Iris pigment epithelial cell (primary cell): ENCODE data around the gene TMEM271.
"Not testable (repeated sequence)": the region's sequence is repeated elsewhere in the genome, so short reads cannot be mapped to it uniquely, and the experiment has no call there.

Experiments
- DNase-seq: peaks from one replicate; pipeline ENCODE4 v3.0.0-alpha.2; 2011; ENCODE audit warnings: low read depth

Gene TMEM271

GRCh38 chr4:609400-610050 is 33.4 kb upstream of the TMEM271 start:
- peak; percentile 6 for DNase-seq

DNA sequence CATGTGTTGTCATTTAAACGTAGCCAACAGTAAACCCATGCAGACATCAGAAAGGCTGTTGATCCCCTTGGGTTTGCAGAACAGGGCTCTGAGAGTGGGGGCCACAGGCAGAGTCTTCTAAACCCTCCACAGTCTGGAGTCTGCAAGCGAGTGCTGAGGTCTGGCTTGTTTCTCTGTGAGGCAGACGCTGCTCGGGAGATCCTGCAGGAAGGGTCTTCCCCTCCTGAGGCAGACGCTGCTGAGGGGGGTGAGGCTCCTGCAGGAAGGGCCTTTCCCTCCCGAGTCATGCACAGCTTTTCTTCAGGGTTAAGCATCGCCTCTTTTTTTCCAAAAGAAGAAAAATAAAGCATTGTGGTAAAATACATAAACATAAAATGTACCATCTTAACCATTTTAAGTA is 32.1 kb upstream of the TMEM271 start:
- DNase-seq: no peak

GRCh38 chr4:605702-606425 is 29.8 kb upstream of the TMEM271 start:
- no peak for DNase-seq

GRCh38 chr4:604131-604530 is 28.0 kb upstream of the TMEM271 start:
- DNase-seq: no peak

DNA sequence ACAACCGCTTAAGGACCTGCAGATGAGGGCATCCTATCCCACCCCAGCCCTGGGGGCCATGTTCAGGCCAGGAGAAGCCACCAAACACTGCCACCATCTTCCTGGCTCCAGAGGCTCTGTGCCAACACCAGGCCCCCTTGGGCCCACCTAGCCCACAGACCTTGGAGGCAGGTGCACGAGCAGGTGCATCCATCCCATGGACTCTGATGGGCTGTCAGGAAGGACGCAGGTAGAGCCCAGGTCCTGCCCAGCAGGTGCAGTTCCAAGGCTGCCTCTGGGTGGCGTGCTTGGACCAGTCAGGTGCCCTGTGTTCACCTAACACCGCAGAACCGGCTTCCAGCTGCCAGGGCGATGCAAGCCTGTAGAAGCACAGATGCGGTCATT is 26.5 kb upstream of the TMEM271 start:
- DNase-seq: peak; percentile 11

- no peak for DNase-seq
Measured at GRCh38 chr4:601612-602558, 25.8 kb upstream of the TMEM271 start.

DNA sequence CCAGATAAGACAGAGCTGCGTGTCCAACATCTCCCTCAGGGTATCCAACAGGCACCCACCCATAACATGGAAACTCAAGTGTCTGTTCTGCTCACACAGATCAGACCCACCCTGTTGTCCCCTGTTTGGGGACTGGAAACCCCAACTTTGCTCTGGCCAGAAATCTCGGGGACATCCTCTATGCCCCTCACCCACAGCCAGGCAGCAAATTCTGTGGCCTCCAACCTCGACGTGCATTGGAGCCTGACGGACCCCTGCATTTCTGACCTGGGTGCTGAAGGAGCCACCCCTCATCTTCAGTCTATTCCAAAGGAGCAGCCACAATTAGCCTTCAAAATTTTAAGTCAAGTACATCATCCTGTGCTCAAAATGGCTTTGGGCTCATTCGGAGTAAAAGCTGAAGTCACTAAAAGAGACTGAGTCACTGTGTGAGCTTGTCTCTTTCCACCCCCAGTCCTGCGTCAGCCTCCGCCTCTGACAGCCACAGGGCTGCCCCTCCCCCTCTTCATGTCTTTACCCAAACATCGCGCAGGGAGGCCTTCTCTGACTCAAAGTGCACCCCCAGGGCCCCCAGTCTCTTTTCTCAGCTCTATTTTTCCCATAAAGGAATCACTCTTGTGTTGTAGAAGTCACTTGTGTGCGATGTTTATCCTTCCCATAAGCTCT is 24.9 kb upstream of the TMEM271 start:
- no peak for DNase-seq

DNA sequence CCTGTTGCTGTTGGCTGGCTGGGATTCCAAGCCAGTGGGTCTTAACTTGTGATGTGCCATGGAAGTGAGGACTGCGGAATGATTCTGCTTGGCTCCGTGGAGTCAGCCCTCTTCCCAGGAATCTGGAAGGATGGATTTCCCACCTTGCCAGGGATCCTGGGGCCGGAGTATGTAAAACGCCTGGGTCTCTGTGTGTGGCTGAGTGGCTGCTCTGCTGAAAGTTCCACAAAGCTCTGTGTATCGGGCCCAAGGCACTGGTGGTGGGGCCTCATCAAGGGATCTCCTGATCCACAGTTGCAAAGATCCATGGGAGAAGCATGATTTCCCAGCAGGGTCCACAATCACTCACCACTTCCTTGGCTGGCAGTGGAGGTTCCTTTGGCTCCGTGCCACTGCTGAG is 24.1 kb upstream of the TMEM271 start:
- DNase-seq: no peak

DNA sequence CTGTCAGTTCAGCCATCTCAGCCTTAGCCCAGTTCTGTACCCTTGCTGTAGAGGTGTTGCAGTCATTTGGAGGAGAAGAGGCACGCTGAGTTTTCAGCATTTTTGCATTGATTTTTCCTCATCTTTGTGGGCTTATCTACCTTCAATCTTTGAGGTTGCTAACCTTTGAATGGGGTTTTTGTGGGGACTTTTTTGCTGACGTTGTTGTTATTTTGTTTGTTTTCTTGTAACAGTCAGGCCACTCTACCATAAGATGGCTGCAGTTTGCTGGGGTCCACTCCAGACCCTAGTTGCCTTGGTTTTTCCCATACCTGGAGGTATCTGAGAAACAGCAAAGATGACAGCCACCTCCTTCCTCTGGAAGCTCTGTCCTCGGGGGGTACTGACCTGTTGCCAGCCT is 22.8 kb upstream of the TMEM271 start:
- no peak for DNase-seq

DNA sequence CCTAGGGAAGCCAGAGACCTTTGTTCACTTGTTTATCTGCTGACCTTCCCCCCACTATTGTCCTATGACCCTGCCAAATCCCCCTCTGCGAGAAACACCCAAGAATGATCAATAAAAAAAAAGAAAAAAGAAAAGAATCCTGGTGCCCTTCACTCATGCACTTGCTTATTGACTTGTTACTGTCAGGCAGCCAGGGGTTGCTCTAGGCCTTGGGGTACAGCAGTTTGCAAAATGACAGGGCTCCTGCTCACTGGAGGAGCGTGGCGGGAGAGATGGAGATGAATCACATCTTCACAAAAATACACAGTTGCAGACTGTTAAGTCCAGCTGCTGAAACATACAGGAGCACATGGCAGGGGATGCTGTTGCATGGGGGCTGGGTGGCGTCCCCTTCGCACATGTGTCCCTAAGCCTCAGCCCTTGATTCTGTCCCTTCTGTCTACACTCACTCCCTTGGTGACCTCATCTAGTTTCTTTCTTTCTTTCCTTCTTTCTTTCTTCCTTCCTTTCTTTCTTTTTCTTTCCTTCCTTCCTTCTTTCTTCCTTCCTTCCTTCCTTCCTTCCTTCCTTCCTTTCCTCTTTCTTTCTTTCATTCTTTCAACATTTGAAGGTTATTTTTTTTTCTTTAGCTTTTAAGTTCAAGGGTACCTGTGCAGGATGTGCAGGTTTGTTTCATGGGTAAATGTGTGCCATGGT is 16.9 kb upstream of the TMEM271 start:
- DNase-seq: no peak

- DNase-seq: not testable (repeated sequence)
Measured at GRCh38 chr4:592178-592577, 16.1 kb upstream of the TMEM271 start.

GRCh38 chr4:590313-590841 is 14.3 kb upstream of the TMEM271 start:
- no peak for DNase-seq

DNA sequence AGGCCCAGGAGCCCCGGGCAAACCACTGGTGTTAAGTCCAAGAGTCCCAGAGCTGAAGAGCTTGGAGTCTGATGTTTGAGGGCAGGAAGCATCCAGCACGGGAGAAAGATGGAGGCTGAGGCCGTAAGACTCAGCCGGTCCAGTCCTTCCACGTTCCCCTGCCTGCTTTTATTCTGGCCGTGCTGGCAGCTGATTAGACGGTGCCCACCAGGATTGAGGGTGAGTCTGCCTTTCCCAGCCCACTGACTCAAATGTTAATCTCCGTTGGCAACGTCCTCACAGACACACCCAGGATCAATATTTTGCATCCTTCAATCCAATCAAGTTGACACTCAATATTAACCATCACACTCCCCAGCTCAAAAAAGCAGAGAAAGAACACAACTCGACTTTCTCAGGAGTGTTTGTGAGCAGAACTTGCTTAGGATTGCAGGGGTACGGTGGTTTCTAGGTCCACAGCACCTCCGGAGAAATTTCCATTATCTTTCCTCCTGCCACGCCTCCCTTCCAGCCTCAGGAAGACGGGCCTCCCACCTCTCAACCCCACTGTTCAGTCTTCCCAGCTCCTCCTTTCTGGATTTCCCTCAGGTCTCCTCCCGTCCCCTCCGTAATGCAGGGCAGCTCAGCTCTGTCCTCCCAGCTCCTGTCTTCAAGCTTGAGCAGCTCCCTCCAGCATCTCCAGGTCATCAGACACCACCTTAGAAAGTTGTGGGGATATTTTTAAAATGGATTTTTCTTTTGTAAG is 13.3 kb upstream of the TMEM271 start:
- no peak for DNase-seq

DNA sequence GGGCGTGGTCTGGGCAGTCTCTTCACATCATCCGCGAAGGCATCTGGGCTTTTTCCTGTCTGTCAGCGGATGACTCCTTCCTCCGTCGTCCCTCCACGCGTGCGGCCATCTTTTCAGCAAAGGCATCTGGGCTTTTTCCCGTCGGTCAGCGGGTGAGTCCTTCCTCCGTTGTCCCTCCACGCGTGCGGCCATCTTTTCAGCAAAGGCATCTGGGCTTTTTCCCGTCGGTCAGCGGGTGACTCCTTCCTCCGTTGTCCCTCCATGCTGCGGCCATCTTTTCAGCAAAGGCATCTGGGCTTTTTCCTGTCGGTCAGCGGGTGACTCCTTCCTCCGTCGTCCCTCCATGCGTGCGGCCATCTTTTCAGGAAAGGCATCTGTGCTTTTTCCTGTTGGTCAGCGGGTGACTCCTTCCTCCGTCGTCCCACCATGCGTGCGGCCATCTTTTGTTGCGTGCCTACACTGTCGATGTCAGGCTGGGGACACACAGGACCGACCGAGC is 12.3 kb upstream of the TMEM271 start:
- no peak for DNase-seq

DNA sequence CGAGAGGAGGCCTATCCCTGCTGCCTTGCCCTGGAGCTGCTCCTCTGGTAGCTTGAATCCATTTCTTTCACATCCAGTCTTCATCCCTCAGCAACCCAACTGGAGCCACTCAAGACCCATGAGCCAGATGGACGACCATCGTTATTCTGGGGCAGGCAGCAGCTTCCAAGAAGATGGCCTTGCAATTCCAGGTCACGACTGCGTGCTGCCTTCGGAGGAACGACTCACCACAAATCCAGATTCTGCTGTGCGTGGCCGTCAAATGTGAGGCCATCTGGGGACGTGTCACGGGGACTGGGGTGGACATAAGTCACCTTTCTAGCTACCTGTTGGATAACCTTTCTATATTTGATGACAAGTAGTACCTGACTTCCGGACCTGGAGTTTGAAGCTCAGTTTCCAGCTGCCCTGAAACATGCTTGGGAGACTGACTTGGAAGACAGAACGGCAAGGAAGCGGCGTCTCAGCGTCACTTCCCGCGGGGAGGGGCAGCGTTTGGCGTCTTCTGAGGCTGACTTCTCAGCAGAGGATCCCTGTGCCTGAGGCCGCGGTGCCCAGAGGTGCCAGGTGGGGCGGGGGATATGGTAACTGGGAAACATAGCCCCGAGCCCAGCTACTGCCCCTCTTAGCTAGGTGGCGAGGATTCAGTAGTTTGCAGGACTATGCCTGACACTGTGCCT is 11.7 kb upstream of the TMEM271 start:
- no peak for DNase-seq

DNA sequence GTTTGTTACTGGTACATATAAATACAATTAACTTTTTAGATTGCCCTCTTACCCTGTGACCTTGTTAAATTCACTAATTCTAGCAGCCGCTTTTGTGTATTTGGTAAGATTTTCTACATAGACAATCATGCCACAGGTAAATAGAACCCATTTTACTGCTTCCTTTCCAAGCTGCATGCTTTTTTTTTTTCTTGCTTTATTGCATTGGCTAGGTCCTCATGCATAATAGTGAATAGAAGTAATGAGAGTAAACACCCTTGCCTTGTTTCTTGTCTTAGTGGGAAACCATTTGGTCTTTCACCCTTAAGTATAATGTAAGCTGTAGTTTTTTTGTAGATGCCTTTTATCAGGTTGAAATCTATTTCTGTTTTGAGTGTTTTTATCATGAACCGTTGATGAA is 7.7 kb upstream of the TMEM271 start:
- DNase-seq: no peak

- no peak for DNase-seq
Measured at GRCh38 chr4:581753-582361, 5.8 kb upstream of the TMEM271 start.

- DNase-seq: no peak
Measured at GRCh38 chr4:581181-581580, 5.1 kb upstream of the TMEM271 start.

DNA sequence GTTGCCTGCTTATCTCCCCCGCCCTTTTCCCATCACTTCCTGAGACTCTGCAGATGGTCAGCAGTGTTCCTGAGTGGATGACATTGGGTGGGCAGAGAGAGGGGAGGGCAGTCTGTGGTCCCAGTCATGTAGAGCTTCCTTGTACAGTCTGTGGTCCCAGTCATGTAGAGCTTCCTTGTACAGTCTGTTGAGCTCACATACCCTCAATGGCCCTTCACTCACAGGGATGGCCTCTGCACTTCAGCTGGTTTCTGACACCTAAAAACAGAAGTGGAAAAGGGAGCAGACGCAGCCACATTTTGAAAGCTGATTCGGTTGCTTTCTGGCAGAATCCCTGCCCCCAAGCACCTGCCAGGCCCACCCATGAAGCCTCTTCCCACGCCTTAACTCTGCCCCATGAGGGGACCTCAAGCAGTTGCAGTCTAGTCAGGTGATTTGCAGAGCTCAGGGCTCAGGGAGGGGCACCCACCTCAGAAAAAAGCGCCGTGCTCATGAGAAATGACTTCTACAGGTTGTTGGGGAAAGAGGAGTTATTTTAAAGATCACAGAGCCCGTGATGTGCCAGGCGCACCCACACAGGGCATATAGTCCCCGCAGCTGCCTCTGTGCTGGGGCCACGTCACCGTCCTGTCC is 3.6 kb upstream of the TMEM271 start:
- DNase-seq: no peak
